Muscle of leg (tissue), 16 donors: ENCODE data around the gene MYO5A. TPM values are rescaled to one million over a fixed set of nuclear protein-coding genes. Genes with fewer than 3 reads are reported as not detected.
"Not testable (repeated sequence)": the region's sequence is repeated elsewhere in the genome, so short reads cannot be mapped to it uniquely, and the experiment has no call there.

Experiments used
- DNase-seq: peaks from one replicate; pipeline ENCODE4 v3.0.0; 2013
- H3K27ac ChIP-seq: one replicate; pipeline ENCODE4 v1.5.1; 2013; ENCODE audit warnings: mild to moderate bottlenecking, low read length, control low read depth
- H3K27me3 ChIP-seq: one replicate; pipeline ENCODE4 v1.6.1; 2013; ENCODE audit warnings: low read length; ENCODE audit not compliant: control insufficient read depth, insufficient read depth
- H3K36me3 ChIP-seq: one replicate; pipeline ENCODE4 v1.6.1; 2013; ENCODE audit warnings: low read length; ENCODE audit not compliant: control insufficient read depth, insufficient read depth
- H3K4me1 ChIP-seq: one replicate; pipeline ENCODE4 v1.6.1; 2013; ENCODE audit warnings: low read length; ENCODE audit not compliant: control insufficient read depth, insufficient read depth
- H3K4me3 ChIP-seq: one replicate; pipeline ENCODE4 v1.5.1; 2013; ENCODE audit warnings: low read length, control low read depth
- H3K9me3 ChIP-seq: replicated peaks from 2 replicates; pipeline ENCODE4 v1.6.1; 2013; ENCODE audit warnings: low read depth, low read length; ENCODE audit not compliant: control insufficient read depth
- WGBS: methylation state at CpG from one replicate; pipeline ENCODE4 v1.1.5; 2013; ENCODE audit warnings: missing lambda C conversion rate; ENCODE audit not compliant: insufficient coverage; 5-methylcytosine and 5-hydroxymethylcytosine counted together
- long read RNA-seq, 11 donors: transcript quantifications; one replicate each; lab custom pipeline, GENCODE V29; 2026
- polyA plus RNA-seq, 8 donors: library from polyadenylated mRNA; unstranded; fragments of 120-200 nt; gene quantifications; one replicate each; pipeline versions ENCODE4 v1.2.1 to v1.2.3, GENCODE V29; 2013; ENCODE audit warnings: inconsistent platforms in 1 of 8, low replicate concordance in 1 of 8; ENCODE audit not compliant: insufficient read length in 8 of 8, insufficient read depth in 1 of 8
- total RNA-seq: library from RNA; stranded (reverse); fragments of 120-200 nt; gene quantifications from one replicate; pipeline ENCODE4 v1.2.4, GENCODE V29; 2013

MYO5A gene
- total RNA-seq (7.9 TPM), polyA plus RNA-seq (1 to 10 TPM; 3.9 to 9.9 (median 6.7) TPM)
- long read RNA-seq, donor 1: 0 reads
- long read RNA-seq, donor 2: 0 reads
- long read RNA-seq, donor 3: 0 reads
- long read RNA-seq, donor 4: 0 reads
- long read RNA-seq, donor 5: 0 reads
- long read RNA-seq, donor 6, partial matches to known transcripts: 0 of 1 reads
- long read RNA-seq, donor 6, other reads (novel, unspliced or antisense): 0 of 1 reads
- long read RNA-seq, donor 7: 0 reads
- long read RNA-seq, donor 8: 0 reads
- long read RNA-seq, donor 9: 0 reads
- long read RNA-seq, donor 10: 0 reads
- long read RNA-seq, donor 11: 0 reads

DNA sequence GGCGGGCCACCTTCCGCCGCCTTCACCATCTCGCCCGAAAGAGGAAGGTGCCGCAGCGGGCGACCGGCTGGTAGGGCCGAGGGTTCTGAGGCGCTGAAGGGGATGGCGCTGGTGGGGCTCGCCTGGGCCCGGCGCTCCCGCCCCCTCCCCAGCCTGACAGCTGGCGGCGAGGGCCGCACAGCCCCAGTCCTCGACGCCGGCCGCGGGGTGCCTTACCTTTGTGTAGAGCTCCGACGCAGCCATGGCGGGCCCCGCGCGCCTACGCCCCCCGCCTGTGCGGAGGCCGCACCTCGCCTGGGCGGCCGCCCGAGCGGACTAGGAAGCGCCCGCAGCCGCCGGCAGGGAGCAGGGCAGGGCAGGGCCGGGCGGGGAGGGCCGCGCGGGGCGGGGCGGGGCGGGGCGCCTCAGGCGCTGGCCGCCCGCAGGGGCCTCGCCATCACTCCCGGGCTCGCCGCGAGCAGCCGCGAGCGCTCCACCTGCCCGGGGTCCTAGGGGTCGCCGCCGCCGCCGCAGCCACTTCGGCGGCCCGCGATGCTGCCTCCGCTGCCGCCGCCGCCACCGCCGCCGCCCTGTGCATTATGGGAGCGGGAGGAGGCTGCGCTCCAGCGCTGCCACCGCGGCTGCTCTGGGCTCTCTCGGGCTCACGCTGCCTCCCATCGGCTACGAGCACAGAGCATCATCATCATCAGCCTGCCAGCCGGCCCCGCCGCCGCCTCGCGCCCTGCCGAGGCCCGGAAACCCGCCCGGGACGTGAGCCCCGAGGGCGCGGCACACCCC, at the start of gene MYO5A:
TSS of gene MYO5A (minus strand) at position 317 of the 777 bp plus-strand sequence. CDS start at position 243, 74 bp downstream.
- Histone ChIP-seq H3K4me3 (peak within 1 kb of the TSS; percentile 54), H3K9me3 (no peaks in the 10 kb centered on the region), H3K27me3 (peaks cover 39% of the 10 kb centered on the region), H3K4me1 (peaks cover 13% of the 10 kb centered on the region), H3K27ac (no peak within 1 kb of the TSS), H3K36me3 (no peaks in the 10 kb centered on the region)
- peak; percentile 73 for DNase-seq
- under 1% methylated on average over 79 of the region's 103 CpGs for WGBS

DNA sequence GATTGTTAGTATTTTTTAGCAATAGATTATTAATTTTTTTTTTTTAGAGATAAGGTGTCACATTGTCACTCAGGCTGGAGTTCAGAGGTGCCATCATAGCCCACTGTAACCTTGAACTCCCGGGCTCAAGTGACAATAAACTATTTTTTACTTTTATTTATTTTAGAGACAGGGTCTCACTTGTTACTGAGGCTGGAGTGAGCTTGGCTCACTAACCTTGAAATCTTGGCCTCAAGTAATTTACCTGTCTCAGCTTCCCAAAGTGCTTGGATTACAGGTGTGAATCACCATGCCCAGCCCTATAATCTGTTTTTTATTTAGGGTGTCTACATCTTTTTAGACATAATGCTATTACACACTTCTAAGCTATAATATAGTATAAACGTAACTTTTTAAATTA, 48.0 kb upstream of the MYO5A start:
- Histone ChIP-seq H3K27me3 (no peaks in the 10 kb centered on the region), H3K27ac (no peak overlapping the region), H3K9me3 (no peaks in the 10 kb centered on the region), H3K4me3 (no peak overlapping the region), H3K36me3 (peaks cover 3% of the 10 kb centered on the region), H3K4me1 (no peaks in the 10 kb centered on the region)
- DNase-seq: no peak
- WGBS: no CpG with 5 or more reads among the region's 2 CpGs

DNA sequence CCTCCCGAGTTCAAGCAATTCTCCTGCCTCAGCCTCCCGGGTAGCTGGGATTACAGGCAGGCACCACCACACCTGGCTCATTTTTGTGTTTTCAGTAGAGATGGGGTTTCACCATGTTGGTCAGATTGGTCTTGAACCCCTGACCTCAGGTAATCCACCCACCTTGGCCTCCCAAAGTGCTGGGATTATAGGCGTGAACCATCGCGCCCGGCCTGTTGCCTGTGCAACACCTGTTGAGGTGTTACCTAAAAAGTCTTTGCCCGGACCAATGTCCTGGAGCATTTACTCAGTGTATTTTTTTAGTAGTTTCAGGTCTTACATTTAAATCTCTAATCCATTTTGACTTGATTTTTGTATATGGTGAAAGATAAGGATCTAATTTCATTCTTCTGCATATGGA, 46.9 kb upstream of the MYO5A start:
- not testable (repeated sequence) for H3K36me3 ChIP-seq, H3K27me3 ChIP-seq, H3K4me3 ChIP-seq, H3K27ac ChIP-seq, H3K9me3 ChIP-seq, DNase-seq, H3K4me1 ChIP-seq
- WGBS: 100% methylated on average over 1 of the region's 7 CpGs

DNA sequence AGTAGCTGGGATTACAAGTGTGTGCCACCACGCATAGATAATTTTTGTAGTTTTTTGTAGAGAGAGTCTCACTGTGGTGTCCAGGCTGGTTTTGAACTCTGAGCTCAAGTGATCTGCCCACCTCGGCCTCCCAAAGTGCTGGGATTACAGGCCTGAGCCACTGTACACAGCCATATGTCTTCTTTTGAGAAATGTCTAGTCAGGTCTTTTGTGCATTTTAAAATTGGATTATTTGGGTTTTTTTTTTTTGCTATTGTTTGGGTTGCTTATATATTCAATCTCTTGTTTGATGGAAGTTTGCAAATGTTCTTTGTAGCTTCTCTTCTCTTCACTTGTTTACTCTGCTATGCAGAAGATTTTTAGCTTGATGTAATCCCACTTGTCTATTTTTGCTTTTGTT, 46.4 kb upstream of the MYO5A start:
- 78% methylated on average over 1 of the region's 2 CpGs for WGBS
- H3K4me3 ChIP-seq: no peak overlapping the region

DNA sequence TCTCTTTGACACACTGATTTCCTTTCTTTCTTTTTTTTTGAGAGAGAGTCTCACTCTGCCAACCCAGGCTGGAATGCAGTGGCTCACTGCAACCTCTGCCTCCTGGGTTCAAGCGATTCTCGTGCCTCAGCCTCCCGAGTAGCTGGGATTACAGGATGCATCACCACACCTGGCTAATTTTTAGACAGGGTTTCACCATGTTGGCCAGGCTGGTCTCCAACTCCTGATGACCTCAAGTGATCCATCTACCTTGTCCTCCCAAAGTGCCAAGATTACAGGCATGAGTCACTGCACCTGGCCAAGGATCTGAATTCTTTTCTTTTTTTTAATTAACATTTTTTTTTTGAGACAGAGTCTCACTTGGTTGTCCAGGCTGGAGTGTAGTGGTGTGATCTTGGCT, 45.9 kb upstream of the MYO5A start:
- not testable (repeated sequence) for H3K4me3 ChIP-seq, H3K9me3 ChIP-seq, H3K27ac ChIP-seq, H3K36me3 ChIP-seq, H3K27me3 ChIP-seq, H3K4me1 ChIP-seq, DNase-seq
- WGBS: 91% methylated on average over 3 of the region's 3 CpGs

More for the DNA sequence above, 46.4 kb upstream of the MYO5A start:
- no peaks in the 10 kb centered on the region for H3K27me3 ChIP-seq
- no peak overlapping the region for H3K27ac ChIP-seq
- H3K4me1 ChIP-seq: no peaks in the 10 kb centered on the region
- DNase-seq: no peak
- no peaks in the 10 kb centered on the region for H3K36me3 ChIP-seq
- H3K9me3 ChIP-seq: no peaks in the 10 kb centered on the region

DNA sequence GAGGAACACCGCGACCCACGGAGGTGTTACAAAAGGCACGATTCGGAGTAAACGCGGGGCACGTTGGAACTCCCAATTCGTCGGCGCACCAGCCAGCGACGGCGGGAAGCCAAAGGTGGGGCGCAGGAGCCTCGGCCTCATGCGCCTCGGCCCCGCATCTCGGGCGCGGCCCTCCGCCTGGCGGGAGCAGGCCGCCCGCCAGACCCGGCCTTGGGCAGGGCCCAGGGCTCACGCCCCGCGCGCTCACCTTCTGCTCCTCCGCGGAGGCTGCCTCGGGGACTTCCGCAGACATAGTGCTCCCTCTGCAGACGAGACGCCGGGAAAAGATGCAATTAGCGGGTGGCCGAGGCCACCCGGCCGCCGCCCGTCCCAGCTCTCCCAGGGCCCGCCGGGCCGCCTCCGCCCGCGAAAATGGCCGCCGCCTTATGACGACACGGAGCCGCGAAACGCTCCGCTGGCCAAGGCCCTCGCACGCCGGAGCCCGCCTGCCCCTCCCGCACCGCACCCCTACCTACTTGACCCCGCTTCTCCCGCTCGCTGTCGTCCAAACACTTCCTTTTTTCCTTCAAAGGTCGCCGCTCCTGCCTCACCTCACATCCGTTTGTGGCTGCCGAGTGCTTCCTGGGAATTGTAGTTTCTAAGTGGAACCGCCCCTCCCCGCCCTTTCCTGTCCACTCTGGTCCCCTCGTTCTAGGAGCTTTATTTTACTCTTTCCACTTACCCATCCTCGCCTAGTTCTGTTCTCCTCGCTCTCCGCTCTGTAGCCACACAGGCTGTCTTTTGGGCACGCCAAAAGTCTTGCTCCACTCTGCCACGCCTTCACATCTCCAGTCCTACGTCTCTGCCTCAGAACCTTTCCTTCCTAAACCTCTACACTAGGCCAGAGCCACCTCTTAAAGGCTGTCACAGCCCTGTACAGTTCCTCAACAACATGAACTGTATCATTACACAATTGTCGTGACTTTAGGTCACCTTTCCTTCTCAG, 40.2 kb upstream of the MYO5A start, which contains the start of gene ARPP19:
TSS of gene ARPP19 (minus strand) at position 430 of the 985 bp plus-strand sequence. CDS start at position 292, 138 bp downstream.
- Histone ChIP-seq H3K4me1 (peaks cover 12% of the 10 kb centered on the region), H3K27ac (peak within 1 kb of the TSS; percentile 94), H3K4me3 (peak within 1 kb of the TSS; percentile 85), H3K9me3 (no peaks in the 10 kb centered on the region), H3K36me3 (no peaks in the 10 kb centered on the region), H3K27me3 (no peaks in the 10 kb centered on the region)
- 5% methylated on average over 82 of the region's 82 CpGs for WGBS
- DNase-seq: peak; percentile 95

DNA sequence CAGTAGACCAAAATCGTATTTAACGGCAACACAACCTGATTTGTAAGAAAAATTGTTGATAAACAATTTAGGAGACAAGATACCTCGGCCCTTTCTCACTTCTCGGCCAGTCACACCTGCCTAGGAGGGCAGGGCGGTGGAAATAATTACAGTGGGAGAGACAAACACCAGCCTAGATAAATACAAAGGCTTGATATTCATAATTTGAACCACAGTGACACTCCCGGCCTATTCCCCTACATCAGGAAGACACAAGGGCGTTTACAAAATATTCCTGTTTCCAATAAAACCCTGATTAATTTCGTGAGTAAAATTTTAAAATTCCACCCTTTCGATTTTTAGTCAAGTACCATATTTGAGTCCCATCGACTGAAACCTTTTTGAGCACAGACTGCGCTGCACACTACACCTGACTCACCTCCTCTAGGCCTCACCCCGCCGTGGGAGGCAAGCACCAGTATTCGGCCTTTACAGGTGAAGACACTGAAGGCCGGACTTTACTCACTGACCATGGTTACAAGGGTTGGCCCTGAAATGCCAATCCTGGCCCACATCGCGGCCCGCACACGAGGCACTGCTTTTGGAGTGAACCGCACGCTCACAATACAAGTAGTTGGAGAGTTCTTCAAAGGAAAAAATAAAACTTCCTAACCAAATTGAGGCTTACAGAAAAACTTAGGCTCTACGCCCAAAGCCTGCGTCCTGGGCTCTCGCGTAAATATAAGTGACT, 39.4 kb upstream of the MYO5A start:
- H3K36me3 ChIP-seq: no peaks in the 10 kb centered on the region
- H3K9me3 ChIP-seq: no peaks in the 10 kb centered on the region
- peak overlapping the region; percentile 94 for H3K27ac ChIP-seq
- WGBS: 0% methylated on average over 12 of the region's 25 CpGs
- DNase-seq: peak; percentile 69
- no peaks in the 10 kb centered on the region for H3K27me3 ChIP-seq
- peaks cover 12% of the 10 kb centered on the region for H3K4me1 ChIP-seq
- peak overlapping the region; percentile 85 for H3K4me3 ChIP-seq

DNA sequence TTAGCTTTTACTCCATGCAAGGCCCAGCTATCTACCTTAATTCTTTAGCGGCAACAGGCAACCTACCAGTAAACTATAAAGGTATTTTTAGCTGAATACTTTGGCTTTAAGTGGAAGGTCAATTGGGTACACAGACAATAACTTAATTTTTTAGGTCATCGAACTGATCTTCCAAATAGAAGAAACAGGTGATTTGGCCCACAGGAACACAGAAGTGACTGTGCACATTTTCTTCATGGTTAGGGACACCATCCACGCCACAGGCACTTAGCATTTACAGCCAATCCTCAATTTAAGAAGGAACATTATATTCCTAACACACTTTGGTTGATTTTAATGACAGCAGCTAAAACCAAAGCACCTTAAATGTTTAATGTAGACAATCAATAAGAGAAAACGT, 38.2 kb upstream of the MYO5A start:
- Histone ChIP-seq H3K36me3 (no peaks in the 10 kb centered on the region), H3K4me1 (peaks cover 12% of the 10 kb centered on the region), H3K27me3 (no peaks in the 10 kb centered on the region), H3K4me3 (no peak overlapping the region), H3K9me3 (no peaks in the 10 kb centered on the region), H3K27ac (no peak overlapping the region)
- WGBS: 100% methylated on average over 1 of the region's 4 CpGs
- no peak for DNase-seq
